Measurements from ENCODE around the gene ST7L.

DNA sequence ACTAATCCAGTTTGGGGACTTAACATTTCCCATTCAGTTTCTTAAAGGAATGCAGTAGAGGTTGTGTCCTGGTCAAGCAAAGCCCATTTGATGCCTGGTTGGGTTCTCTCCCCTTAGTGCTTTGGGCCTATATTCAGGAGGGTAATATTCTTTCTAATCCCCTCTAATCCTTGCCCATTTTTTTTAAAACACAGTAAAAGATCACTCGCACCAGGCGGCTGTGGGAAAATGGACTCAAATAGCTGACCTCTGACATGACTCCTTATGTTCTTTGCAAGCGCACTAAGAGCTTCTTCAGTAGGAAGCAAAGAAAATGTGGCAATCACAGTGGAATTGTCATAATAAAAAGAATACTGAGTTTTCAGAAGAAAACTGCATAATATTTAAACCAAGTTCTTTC lies 60.3 kb downstream of the ST7L start:
- TF ChIP-seq POLR2AphosphoS5 (IDR thresholded peaks at IDR 0.05; ENCODE audit: insufficient read depth in 1 of 2, low read depth in 1 of 2), result no peak
- TF ChIP-seq, protein P1, sequence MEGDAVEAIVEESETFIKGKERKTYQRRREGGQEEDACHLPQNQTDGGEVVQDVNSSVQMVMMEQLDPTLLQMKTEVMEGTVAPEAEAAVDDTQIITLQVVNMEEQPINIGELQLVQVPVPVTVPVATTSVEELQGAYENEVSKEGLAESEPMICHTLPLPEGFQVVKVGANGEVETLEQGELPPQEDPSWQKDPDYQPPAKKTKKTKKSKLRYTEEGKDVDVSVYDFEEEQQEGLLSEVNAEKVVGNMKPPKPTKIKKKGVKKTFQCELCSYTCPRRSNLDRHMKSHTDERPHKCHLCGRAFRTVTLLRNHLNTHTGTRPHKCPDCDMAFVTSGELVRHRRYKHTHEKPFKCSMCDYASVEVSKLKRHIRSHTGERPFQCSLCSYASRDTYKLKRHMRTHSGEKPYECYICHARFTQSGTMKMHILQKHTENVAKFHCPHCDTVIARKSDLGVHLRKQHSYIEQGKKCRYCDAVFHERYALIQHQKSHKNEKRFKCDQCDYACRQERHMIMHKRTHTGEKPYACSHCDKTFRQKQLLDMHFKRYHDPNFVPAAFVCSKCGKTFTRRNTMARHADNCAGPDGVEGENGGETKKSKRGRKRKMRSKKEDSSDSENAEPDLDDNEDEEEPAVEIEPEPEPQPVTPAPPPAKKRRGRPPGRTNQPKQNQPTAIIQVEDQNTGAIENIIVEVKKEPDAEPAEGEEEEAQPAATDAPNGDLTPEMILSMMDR (IDR thresholded peaks at IDR 0.05), result no peak
- no peak for TF ChIP-seq POLR2A (IDR thresholded peaks at IDR 0.05)
